ENCODE results near the gene BACE2. TPM values are rescaled to one million over a fixed set of nuclear protein-coding genes. Genes with fewer than 3 reads are reported as not detected.

Gene BACE2
- total and polyA plus RNA-seq, 2 of the 13 experiments (the other 11 are each of a cell fraction or from before 2014, with no cell fraction given): 0.07 to 0.11 TPM

DNA sequence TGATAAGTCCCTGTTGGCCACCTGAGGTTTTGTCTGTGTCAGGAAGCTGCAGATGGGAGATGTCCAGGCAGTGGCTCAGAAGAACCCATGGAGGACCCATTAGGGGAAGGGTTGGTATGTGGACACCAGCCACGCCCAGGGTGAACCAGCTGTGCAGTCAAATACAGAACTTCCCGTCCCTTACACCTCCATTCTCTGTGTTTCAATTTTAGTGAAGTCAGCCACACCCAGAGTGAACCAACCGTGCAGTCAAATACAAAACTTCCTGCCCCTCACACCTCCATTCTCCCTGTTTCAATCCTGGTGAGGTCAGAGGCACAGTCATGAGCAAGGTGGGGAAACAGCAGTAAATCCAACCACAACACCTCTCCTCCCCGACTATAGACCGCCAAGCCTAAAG, 27.4 kb downstream of the BACE2 start:
- H3K9me3 ChIP-seq (ENCODE audit: low read length): no peaks in the 10 kb centered on the region
- H3K27me3 ChIP-seq (ENCODE audit: control insufficient read depth in 1 of 2, insufficient read depth in 2 of 2, low read length in 2 of 2): peaks cover 1 to 11% of the 10 kb centered on the region in 2 experiments; a peak in 4 of 5 replicates
- H3K4me3 ChIP-seq (replicated peaks in 1 of 3; ENCODE audit: insufficient read depth in 1 of 3, low read depth in 2 of 3, low read length in 3 of 3): no peak overlapping the region
- DNase-seq (ENCODE audit: low spot score): no peak
- no peaks in the 10 kb centered on the region for H3K79me2 ChIP-seq (ENCODE audit: insufficient read depth, low read length)
- TF ChIP-seq ZNF484 (CRISPR knock-in tag; IDR thresholded peaks at IDR 0.05; ENCODE audit: borderline replicate concordance, low read depth): no peak
- no peak for TF ChIP-seq KLF11 (CRISPR knock-in tag; IDR thresholded peaks at IDR 0.05)
- TF ChIP-seq, protein P1, sequence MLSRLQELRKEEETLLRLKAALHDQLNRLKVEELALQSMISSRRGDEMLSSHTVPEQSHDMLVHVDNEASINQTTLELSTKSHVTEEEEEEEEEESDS (CRISPR knock-in tag; IDR thresholded peaks at IDR 0.05; ENCODE audit: borderline replicate concordance): no peak
- no peak for TF ChIP-seq CHD2 (IDR thresholded peaks at IDR 0.05; ENCODE audit: low read depth, low read length)
- TF ChIP-seq GZF1 (CRISPR knock-in tag; IDR thresholded peaks at IDR 0.05): no peak
- no peak for TF ChIP-seq ZNF101 (CRISPR knock-in tag; IDR thresholded peaks at IDR 0.05; ENCODE audit: borderline replicate concordance, low read depth)
- no peak for TF ChIP-seq ZNF619 (CRISPR knock-in tag; IDR thresholded peaks at IDR 0.05)
- TF ChIP-seq, protein P2, sequence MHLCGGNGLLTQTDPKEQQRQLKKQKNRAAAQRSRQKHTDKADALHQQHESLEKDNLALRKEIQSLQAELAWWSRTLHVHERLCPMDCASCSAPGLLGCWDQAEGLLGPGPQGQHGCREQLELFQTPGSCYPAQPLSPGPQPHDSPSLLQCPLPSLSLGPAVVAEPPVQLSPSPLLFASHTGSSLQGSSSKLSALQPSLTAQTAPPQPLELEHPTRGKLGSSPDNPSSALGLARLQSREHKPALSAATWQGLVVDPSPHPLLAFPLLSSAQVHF (CRISPR knock-in tag; IDR thresholded peaks at IDR 0.05): no peak
- TF ChIP-seq ZNF225 (CRISPR knock-in tag; IDR thresholded peaks at IDR 0.05): no peak
- no peak for TF ChIP-seq DPF2 (CRISPR knock-in tag; IDR thresholded peaks at IDR 0.05; ENCODE audit: borderline replicate concordance, low read depth)
- no peak for ATAC-seq
- no peaks in the 10 kb centered on the region for H3K4me1 ChIP-seq (ENCODE audit: insufficient read depth, low read length)
- in situ Hi-C loops (cut with HindIII; ENCODE audit: extremely low pct_ligation_motif_present, low pct_unique_long_range_greater_than_20kb): no loop called here
- 7% methylated on average over 5 of the region's 5 CpGs for WGBS (ENCODE audit: low lambda C conversion rate)
- no peaks in the 10 kb centered on the region for H4K20me1 ChIP-seq (ENCODE audit: insufficient read depth, low read length)
- intact Hi-C loops (cut with micrococcal nuclease; ENCODE audit: unreplicated experiment): no loop called here
- H2AFZ ChIP-seq (ENCODE audit: low read length): no peak overlapping the region
- ChIA-PET CTCF (ENCODE audit: low intra/inter-chr PET ratio, low total read pairs) (no interaction called here), POLR2A (no interaction called here)
- H3K4me2 ChIP-seq (ENCODE audit: low read depth, low read length): no peak overlapping the region
- H3K36me3 ChIP-seq (replicated peaks in 1 of 2; ENCODE audit: control insufficient read depth in 1 of 2, insufficient read depth in 2 of 2, low read length in 2 of 2): no peaks in the 10 kb centered on the region
- H3K27ac ChIP-seq (ENCODE audit: extremely low read length, insufficient read depth, low read length): no peak overlapping the region
- no TSS peak for BruUV-seq (replicated peaks)
- FAIRE-seq: no peak
- no peak overlapping the region for H3K9ac ChIP-seq (ENCODE audit: insufficient read depth, low read depth, low read length)
